ENCODE results near the gene FZD2.
"Not testable (repeated sequence)": the region's sequence is repeated elsewhere in the genome, so short reads cannot be mapped to it uniquely, and the experiment has no call there.

Gene FZD2
- 0.49 to 6.1 (median 2.7) reads per million in 17 experiments for total RNA-seq

- DNase-seq: peak; percentile 86 to 91 (median 88)
Observed at GRCh38 chr17:44556832-44557606, at the start of gene FZD2. FZD2 (plus strand) TSS chr17:44557484; CDS start chr17:44557689, 205 bp downstream.

DNA sequence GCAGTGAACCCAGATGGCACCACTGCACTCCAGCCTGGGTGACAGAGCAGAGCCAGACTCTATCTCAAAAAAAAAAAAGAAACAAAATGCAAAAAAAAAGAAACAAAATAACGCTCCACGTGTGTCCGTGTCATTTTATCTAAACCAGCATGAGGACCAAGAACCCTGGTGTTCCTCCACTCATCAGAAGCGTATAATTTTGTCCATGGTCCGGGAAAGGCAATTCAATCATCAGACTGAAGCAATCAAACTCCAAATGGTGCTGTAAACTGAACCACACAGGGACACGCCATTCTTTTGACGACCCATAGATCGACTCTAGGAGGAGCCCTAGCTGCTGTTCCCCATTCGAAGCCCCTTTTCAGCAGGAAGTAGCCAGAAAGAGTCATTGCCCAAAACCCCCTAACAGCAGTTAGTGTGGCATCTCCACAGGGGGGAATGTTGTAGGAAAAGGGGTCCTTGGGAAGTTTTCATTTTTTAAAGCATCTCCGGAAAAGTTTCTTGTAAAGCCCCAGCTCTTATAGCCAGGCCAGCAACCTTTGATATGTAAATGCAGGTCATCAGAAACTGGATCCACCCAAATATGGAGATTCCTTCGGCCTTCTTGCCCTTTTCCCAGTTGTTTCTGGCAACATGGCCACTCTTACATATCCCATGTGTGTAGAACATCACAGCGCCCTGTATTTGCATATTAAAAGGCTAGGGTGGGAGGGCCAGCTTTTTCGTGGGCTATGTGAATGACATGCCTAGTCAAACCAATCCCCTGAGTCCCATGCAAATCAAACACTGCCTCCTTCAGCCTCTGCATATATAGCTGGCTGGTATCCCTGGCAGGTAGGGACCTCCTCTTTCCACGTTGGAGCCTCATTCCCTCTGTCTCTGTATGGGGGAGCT lies 45.8 kb upstream of the FZD2 start:
- DNase-seq: peak in 3 of 4 experiments; percentile 11 to 38 (median 23)

GRCh38 chr17:44518032-44518431 lies 39.3 kb upstream of the FZD2 start:
- no peak for DNase-seq

DNA sequence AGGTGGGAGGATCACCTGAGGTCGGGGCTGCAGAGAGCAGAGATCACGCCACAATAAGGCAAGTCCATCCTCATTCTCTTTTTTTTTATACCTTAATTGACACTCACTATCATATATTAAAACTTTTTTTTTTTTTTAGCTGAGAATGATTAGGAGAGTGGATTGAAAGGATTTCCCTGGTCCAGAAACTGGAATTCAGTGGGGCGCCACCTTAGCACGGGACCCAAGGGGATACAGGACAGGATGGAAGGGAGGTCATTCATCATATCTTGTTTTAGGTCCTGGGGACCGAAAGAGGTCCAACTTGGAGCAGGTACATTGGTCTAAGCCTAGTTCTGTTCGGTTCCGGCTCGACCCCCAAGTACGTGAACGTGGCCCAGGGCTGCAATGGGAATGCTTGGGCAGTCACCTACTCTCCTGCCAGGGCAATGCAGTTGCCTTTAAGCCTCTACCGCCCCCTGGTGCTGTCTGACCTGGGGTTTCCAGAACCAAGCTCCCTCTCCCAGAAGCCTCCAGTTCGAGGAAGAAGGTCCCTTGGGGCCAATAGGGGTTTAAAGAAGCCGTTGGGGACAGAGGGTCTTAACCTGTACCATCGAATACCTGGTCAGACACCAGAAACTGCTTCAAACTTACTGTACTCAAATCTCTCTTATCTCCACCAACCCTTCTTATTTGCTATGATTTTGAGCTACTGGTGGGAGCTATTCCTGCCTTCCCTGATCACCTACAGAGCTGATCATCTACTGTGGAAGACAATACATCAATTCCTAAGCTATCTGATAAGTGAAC lies 34.2 kb upstream of the FZD2 start:
- DNase-seq: peak; percentile 71 to 88 (median 80)

DNA sequence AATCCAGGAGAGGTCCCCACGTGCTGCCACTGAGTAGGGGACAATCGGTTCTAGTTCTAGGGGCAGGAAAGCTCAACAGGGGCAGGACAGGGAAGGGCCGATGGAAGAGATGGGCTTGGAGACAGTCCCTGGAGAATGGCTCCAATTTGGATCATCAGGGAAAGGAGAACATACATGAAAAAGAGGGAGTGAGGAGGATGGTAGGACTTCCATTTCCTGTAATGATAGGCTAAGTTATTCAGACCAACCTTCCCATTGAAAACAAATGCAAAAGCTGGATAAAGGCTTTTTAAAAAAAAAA lies 33.7 kb upstream of the FZD2 start:
- DNase-seq: no peak

- DNase-seq: no peak
Observed at GRCh38 chr17:44527102-44527501, 30.2 kb upstream of the FZD2 start.

- no peak for DNase-seq
Observed at GRCh38 chr17:44527954-44528353, 29.3 kb upstream of the FZD2 start.

DNA sequence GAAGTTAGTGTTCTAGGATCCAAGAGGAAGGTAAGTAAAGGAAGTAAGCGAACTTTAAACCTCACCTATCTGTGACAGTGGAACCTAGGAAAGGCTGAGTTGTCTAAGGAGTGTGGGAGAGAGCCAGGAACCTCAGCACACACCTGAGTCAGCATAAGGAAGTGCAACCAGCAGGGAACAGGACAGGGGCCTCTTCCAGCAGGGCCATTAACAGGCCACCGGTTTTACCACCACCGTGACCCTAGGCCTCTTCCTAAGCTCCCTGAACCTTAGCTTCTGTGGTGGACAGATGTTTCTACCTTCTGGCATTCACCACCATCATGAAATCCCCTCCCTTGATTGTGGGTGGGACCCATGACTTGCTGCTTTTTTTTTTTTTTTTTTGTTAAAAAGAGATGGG lies 27.4 kb upstream of the FZD2 start:
- no peak for DNase-seq

GRCh38 chr17:44530896-44531418 lies 26.3 kb upstream of the FZD2 start:
- peak; percentile 54 to 80 (median 74) for DNase-seq

DNA sequence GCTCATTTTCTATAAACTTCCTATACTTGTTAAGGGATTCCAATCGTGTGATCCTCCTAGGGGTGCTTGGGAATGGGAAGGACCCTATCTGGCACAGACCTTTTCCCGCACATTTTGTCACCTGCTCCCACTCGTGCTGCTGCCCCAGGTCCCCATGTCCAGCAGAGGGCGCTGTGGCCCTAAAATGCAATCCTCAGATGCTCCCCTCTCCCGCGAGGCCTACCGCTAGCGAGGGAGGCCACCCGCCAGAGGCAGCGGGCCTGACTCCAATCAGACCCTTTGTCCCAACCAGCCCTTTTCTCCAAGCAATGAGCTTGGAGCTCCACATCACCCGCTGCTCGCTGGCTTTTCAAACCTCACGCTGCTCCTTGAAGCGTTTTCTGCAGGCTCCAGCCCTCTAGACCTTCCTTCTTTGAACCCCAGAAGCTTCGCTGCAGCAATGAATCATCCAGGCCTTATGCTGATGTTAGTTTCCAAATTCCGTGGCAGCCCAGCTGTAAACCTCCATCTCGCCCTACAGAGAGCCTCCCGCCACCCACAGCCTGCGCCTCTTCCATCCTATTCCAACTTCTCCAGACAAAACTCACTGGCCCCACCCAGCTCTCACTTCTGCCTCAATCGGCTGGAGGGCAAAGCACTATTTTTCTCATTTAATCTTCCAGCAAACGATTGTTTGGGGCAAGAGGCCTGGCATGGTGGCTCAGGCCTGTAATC lies 23.6 kb upstream of the FZD2 start:
- peak; percentile 90 to 96 (median 94) for DNase-seq

DNA sequence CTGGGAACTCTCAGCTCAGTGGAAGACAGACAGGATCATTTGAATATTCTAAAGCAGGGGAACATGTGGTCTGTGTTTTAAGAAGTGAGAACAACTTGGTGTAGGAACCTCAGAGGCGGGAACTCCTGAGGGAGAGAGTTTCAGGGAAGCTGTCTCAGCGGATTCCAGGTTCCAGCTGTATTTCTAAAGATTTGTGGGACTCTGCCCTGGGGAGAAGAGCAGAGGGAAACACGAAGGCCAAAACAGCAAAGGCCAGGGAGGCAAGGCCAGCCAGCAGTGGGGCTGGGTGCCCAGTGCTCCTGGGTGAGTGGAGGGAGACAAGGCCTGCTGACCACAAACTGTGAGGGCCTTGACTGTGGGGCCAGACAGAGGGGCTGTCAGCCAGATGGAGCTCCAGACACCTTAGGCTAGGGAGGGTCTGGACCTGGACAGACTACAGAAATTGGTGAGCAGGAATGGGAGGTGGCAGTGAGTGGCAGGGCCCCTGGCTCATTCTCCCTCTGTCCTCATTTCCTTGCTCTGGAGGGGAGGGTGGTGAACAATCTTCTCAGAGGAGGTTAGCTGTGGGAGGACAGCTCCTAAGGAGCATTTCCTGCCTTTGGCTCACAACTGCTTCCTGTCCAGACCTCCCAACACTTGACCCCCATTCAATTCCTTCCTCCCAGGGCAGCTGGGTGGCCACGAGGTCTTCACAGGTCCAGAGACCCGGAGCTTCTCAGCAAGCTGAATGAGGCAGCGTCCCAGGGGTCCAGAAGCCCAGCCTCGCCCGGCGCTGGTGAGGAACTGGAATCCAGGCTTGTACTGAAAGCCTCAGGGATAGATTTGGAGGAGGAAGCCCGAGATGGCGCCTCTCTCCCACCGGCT lies 21.0 kb upstream of the FZD2 start:
- DNase-seq: peak; percentile 43 to 81 (median 70)

GRCh38 chr17:44537922-44538321 lies 19.4 kb upstream of the FZD2 start:
- DNase-seq: not testable (repeated sequence)

DNA sequence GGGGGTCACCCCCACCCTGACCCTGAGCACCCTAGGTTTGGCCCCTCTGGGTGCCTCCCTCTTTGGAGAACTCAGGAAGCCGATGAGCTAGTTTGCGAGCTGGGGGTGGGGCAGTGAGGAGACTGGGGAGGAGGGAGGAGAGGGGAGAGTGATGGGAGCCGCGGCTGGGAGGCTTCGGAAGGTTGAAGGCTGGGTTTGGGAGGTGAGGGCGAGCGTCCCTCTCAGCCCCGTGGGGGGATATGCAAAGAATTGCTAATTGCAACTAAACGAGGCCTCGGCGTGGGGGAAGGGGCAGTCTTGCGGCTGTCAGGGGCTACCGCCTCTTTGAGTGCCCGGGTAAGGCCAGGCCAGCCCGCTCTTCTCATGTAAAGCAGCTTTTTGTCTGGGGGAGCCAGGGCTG lies 17.6 kb upstream of the FZD2 start:
- DNase-seq: no peak

DNA sequence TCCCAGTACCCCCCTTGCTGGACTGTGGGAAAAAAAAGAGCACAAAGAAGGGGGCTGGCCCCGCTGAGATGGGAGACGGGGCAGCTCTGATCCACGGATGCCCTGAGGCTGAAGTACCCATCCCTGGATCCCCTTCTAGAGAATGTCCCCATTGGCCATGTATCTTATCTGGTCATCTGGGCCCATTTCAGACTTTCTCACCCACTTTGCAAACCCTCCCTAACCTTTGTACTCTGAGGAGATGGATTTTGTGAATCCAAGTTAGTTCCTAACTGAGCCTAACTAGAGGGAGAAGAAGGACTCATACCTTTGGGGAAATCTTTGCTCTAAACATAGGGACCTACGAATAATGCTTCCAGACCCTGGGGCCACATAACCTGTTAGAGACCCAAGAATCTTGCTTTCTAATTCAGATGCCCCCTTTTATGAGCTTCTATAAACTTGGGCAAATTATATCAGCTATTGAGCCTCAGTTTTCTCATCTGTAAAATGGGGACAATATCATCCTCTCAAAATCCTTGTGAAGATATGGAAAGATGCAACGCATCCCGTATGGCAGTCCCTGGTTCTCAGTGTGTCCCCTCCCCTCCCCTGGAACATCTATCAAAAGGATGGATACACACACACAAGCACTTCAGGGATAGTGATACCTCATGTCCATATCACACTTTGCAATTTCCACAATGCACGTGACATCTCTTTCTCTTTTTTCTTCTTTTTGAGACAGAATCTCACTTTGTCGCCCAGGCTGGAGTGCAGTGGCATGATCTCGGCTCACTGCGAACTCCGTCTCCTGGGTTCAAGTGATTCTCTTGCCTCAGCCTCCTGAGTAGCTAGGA lies 16.8 kb upstream of the FZD2 start:
- no peak for DNase-seq

DNA sequence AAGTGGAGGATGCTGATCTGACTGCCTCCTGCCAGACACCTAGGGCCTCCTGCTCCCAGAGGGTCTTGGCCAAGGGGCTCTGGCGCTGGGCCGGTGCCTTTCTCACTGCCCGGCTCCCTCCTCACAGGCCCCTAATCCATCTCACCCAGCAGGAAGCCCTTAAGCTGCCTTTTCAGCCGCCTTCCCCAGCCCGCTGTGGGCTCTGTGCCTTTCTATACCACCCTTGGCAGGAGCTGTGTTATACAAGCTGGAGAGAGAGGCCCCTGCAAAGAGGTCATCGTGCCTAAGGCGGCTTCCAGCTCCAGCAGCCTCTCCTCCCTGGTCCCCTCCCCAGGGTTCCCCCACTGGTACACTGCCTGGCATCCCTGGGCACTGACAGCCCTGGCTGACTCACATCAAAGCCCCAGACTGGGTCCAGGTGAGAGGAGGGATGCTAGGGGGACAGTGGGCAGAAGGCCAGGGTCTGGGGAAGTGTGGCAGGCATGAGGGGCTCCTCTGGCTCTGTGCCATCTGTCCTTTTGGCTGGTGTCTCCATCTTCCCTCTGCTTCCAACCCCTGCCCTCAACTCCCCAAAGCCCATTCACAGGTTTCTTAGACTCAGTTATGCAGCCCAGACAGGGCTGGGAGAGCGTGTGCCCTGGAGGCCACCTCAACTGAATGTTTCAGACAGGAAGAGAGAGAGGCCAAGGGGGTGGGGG lies 15.3 kb upstream of the FZD2 start:
- no peak for DNase-seq

DNA sequence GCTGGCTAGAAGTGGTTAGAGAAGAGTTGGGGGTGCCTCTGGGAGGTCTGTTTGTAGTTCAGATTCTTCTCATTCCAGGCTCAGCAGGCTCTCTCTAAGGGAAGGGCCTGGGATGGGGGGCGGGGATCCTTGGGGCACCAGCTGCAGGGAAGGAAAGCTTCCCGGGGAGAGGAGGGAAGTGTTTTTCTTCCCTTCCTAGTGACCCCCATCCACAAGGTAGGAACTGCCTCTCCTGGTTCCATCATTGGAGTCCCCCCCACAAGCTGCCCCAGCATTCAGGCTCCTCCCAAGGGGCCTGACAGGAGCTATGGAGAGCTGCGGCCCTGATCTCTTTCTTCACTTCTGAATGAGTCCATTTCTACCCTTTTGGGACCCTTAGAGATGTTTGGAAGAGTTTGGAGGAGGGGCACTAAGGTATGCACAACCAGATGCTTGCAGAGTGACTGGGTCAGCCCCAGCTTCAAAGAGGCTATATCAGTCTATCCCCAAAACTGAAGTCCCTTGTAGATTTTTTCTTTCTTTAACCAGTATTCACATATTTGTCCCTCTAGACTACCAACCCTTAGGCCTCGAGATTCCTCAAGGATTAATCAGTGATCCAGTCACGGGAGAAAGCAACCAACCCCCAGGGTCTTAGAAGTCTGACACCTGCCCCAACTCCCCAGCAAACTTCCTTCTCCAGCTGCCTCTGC lies 13.9 kb upstream of the FZD2 start:
- DNase-seq: no peak

DNA sequence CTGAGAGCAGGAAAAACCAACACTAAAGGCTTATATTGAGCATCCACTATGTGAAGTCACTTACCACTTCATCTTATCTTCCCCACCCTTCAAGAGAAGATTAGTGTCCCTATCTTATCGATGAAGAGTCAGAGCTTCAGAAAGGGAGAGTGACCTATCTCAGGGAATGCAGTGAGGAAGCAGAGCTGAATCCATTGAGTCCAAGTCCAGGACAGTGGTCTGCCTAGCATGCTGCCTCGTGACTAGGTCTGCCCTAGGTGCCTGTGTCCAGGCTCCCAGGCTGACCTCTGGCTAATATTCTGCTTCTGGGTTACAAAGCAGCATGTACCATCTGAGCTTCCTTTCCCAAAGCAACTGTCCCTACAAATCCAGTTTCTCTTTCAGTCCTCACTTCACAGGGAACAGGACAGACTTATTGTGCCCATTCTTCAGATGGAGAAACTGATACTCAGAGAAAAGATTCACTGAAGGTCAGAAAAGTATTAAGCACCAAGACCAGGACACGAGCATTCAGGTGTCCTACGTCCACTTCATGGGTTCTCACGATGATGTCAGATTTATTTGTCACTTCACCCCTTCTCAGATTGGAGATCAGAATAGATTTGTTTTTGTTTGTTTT lies 13.3 kb upstream of the FZD2 start:
- DNase-seq: no peak
